K562 (cell line): Measurements from ENCODE around the gene PRR19. TPM values are rescaled to one million over a fixed set of nuclear protein-coding genes. Genes with fewer than 3 reads are reported as not detected.
A peak's percentile ranks its signal among the peaks of the same experiment; 100 is the strongest.

Source experiments
- BRCA1 ChIP-seq, 2 experiments: fragments of 450-650 bp in 1 of 2; sonication (generic) in 1 of 2; formaldehyde crosslinking in 1 of 2; IDR thresholded peaks; 2 replicates each; pipeline versions ENCODE4 v1.5.0 to v1.6.1; 2017 to 2020; ENCODE audit warnings: mild to moderate bottlenecking in 1 of 2, missing genetic modification reagents in 1 of 2
- HDGF ChIP-seq: fragments of 450-650 bp; IDR thresholded peaks from 2 replicates; pipeline ENCODE4 v1.6.1; 2016
- MYBL2 ChIP-seq, 2 experiments: fragments of 450-650 bp in 1 of 2; sonication (generic) in 1 of 2; formaldehyde crosslinking in 1 of 2; IDR thresholded peaks; 2 replicates each; pipeline versions ENCODE4 v1.6.1 to v1.8.1; 2017 to 2022; ENCODE audit warnings: borderline replicate concordance in 1 of 2, inconsistent platforms in 1 of 2, low read depth in 1 of 2, mild to moderate bottlenecking in 1 of 2, missing genetic modification reagents in 1 of 2, moderate library complexity in 1 of 2
- NFXL1 ChIP-seq: fragments of 450-650 bp; formaldehyde crosslinking; IDR thresholded peaks from 2 replicates; pipeline ENCODE4 v1.4.0; 2021; ENCODE audit warnings: mild to moderate bottlenecking
- PHB ChIP-seq: fragments of 250-450 bp; sonication (Bioruptor Pico); IDR thresholded peaks from 2 replicates; pipeline ENCODE4 v1.5.0; 2021
- RCOR1 ChIP-seq, 2 experiments: IDR thresholded peaks; 2 replicates each; pipeline ENCODE4 v1.6.1; 2012; ENCODE audit warnings: low read depth in 2 of 2, low read length in 2 of 2, borderline replicate concordance in 1 of 2, improper control_type of control experiment in 1 of 2
- SMARCA4 ChIP-seq: fragments of 450-650 bp; IDR thresholded peaks from 2 replicates; pipeline ENCODE4 v1.6.1; 2016
- SUPT5H ChIP-seq: fragments of 450-650 bp; IDR thresholded peaks from 2 replicates; pipeline ENCODE4 v1.6.1; 2016
- TGIF2 ChIP-seq: sonication (generic); formaldehyde crosslinking; IDR thresholded peaks from 2 replicates; pipeline ENCODE4 v1.8.1; 2022; ENCODE audit warnings: mild to moderate bottlenecking, missing genetic modification reagents, moderate library complexity
- YBX1 ChIP-seq: fragments of 450-650 bp; IDR thresholded peaks from 2 replicates; pipeline ENCODE4 v1.7.1; 2016; ENCODE audit warnings: mild to moderate bottlenecking
- ZNF561 ChIP-seq: fragments of 450-650 bp; formaldehyde crosslinking; conservative IDR thresholded peaks from 2 replicates; pipeline ENCODE4 v1.4.0; 2020; ENCODE audit warnings: mild to moderate bottlenecking, moderate library complexity
- polyA plus RNA-seq, 8 experiments: library from polyadenylated mRNA; depleted of rRNA in 4 of 8; stranded (reverse) in 5 of 8; unstranded in 3 of 8; fragments of >200 nt; fragmentation: Nextera tagmentation in 2 of 8; fragmentation: Illumina TruSeq in 1 of 8; extraction: Ambion mirVana in 2 of 8; extraction: Trizol in 1 of 8; gene quantifications; 2 replicates each; pipeline versions ENCODE4 v1.2.1 to v1.2.3, GENCODE V29; 2011 to 2014; ENCODE audit warnings: inconsistent platforms in 1 of 8, missing spikeins in 1 of 8
- total RNA-seq, 7 experiments: library from RNA; depleted of rRNA in 6 of 7; stranded (reverse); fragments of >200 nt in 6 of 7; fragmentation: Illumina TruSeq in 2 of 7; extraction: Trizol in 2 of 7; gene quantifications; 2 replicates each; pipeline versions ENCODE4 v1.2.1 to v1.2.3, GENCODE V29; 2011 to 2021; ENCODE audit warnings: low replicate concordance in 1 of 7
- TF ChIP-seq, protein P1 (sequence below): sonication (generic); formaldehyde crosslinking; IDR thresholded peaks from 2 replicates; pipeline ENCODE4 v1.8.0; 2022; ENCODE audit warnings: mild to moderate bottlenecking, missing genetic modification reagents, borderline replicate concordance
- TF ChIP-seq, protein P2 (sequence below): fragments of 450-650 bp; IDR thresholded peaks from 2 replicates; pipeline ENCODE4 v1.6.1; 2018; ENCODE audit warnings: mild to moderate bottlenecking, low read depth; ENCODE audit not compliant: partially characterized antibody
- TF ChIP-seq, protein P3 (sequence below): fragments of 250-450 bp; sonication (Bioruptor Pico); IDR thresholded peaks from 2 replicates; pipeline ENCODE4 v1.8.0; 2021; ENCODE audit warnings: mild to moderate bottlenecking, moderate library complexity
- TF ChIP-seq, protein P4 (sequence below), 2 experiments: fragments of 150-350 bp in 1 of 2; IDR thresholded peaks; 2 replicates each; pipeline ENCODE4 v1.6.1; 2012 to 2016; ENCODE audit warnings: low read depth in 2 of 2, low read length in 2 of 2, mild to moderate bottlenecking in 1 of 2, moderate library complexity in 1 of 2

Gene PRR19
- total and polyA plus RNA-seq, 9 of the 15 experiments (the other 6 are each of a cell fraction or from before 2014, with no cell fraction given) = 0.10 to 1.6 (median 0.54) TPM

- no peak for TF ChIP-seq TGIF2 (CRISPR knock-in tag)
- TF ChIP-seq BRCA1 (IDR thresholded peaks at IDR 0.05) = no peak
- TF ChIP-seq BRCA1 (CRISPR knock-in tag; IDR thresholded peaks at IDR 0.05) = no peak
- TF ChIP-seq, protein P1, sequence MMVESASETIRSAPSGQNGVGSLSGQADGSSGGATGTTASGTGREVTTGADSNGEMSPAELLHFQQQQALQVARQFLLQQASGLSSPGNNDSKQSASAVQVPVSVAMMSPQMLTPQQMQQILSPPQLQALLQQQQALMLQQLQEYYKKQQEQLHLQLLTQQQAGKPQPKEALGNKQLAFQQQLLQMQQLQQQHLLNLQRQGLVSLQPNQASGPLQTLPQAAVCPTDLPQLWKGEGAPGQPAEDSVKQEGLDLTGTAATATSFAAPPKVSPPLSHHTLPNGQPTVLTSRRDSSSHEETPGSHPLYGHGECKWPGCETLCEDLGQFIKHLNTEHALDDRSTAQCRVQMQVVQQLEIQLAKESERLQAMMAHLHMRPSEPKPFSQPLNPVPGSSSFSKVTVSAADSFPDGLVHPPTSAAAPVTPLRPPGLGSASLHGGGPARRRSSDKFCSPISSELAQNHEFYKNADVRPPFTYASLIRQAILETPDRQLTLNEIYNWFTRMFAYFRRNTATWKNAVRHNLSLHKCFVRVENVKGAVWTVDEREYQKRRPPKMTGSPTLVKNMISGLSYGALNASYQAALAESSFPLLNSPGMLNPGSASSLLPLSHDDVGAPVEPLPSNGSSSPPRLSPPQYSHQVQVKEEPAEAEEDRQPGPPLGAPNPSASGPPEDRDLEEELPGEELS (CRISPR knock-in tag) = no peak
- TF ChIP-seq, protein P2, sequence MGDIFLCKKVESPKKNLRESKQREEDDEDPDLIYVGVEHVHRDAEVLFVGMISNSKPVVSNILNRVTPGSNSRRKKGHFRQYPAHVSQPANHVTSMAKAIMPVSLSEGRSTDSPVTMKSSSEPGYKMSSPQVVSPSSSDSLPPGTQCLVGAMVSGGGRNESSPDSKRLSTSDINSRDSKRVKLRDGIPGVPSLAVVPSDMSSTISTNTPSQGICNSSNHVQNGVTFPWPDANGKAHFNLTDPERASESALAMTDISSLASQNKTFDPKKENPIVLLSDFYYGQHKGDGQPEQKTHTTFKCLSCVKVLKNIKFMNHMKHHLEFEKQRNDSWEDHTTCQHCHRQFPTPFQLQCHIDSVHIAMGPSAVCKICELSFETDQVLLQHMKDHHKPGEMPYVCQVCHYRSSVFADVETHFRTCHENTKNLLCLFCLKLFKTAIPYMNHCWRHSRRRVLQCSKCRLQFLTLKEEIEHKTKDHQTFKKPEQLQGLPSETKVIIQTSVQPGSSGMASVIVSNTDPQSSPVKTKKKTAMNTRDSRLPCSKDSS = no peak
- TF ChIP-seq MYBL2 (IDR thresholded peaks at IDR 0.05; ENCODE audit: low read depth) = no peak
- TF ChIP-seq MYBL2 (CRISPR knock-in tag; IDR thresholded peaks at IDR 0.05; ENCODE audit: borderline replicate concordance) = no peak
- TF ChIP-seq ZNF561 (CRISPR knock-in tag) = no peak
- TF ChIP-seq, protein P3, sequence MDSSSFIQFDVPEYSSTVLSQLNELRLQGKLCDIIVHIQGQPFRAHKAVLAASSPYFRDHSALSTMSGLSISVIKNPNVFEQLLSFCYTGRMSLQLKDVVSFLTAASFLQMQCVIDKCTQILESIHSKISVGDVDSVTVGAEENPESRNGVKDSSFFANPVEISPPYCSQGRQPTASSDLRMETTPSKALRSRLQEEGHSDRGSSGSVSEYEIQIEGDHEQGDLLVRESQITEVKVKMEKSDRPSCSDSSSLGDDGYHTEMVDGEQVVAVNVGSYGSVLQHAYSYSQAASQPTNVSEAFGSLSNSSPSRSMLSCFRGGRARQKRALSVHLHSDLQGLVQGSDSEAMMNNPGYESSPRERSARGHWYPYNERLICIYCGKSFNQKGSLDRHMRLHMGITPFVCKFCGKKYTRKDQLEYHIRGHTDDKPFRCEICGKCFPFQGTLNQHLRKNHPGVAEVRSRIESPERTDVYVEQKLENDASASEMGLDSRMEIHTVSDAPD (CRISPR knock-in tag) = no peak
- TF ChIP-seq SUPT5H = peak; percentile 42; the same call in 1 of the 2 replicates
- no peak for TF ChIP-seq YBX1
- 0 out of 4 replicates have a peak, but pooled peaks of 1 of the 2 experiments have one; percentile 8 for TF ChIP-seq RCOR1 (IDR thresholded peaks at IDR 0.05; ENCODE audit: borderline replicate concordance in 1 of 2, low read depth in 2 of 2, low read length in 2 of 2)
- TF ChIP-seq, protein P4, sequence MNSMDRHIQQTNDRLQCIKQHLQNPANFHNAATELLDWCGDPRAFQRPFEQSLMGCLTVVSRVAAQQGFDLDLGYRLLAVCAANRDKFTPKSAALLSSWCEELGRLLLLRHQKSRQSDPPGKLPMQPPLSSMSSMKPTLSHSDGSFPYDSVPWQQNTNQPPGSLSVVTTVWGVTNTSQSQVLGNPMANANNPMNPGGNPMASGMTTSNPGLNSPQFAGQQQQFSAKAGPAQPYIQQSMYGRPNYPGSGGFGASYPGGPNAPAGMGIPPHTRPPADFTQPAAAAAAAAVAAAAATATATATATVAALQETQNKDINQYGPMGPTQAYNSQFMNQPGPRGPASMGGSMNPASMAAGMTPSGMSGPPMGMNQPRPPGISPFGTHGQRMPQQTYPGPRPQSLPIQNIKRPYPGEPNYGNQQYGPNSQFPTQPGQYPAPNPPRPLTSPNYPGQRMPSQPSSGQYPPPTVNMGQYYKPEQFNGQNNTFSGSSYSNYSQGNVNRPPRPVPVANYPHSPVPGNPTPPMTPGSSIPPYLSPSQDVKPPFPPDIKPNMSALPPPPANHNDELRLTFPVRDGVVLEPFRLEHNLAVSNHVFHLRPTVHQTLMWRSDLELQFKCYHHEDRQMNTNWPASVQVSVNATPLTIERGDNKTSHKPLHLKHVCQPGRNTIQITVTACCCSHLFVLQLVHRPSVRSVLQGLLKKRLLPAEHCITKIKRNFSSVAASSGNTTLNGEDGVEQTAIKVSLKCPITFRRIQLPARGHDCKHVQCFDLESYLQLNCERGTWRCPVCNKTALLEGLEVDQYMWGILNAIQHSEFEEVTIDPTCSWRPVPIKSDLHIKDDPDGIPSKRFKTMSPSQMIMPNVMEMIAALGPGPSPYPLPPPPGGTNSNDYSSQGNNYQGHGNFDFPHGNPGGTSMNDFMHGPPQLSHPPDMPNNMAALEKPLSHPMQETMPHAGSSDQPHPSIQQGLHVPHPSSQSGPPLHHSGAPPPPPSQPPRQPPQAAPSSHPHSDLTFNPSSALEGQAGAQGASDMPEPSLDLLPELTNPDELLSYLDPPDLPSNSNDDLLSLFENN (IDR thresholded peaks at IDR 0.05; ENCODE audit: low read depth in 2 of 2, low read length in 2 of 2) = no peak; a peak in 1 of 4 replicates
- no peak for TF ChIP-seq NFXL1 (CRISPR knock-in tag)
- 0 out of 2 replicates have a peak, but pooled peaks have one; percentile 8 for TF ChIP-seq SMARCA4
- no peak for TF ChIP-seq PHB
- TF ChIP-seq HDGF = no peak
Observed at GRCh38 chr19:42279902-42280814, 21.8 kb upstream of the PRR19 start (continued).
